Hepatocyte (in vitro differentiated cells): ENCODE results near the gene COL24A1. TPM values are rescaled to one million over a fixed set of nuclear protein-coding genes. Genes with fewer than 3 reads are reported as not detected.

Source experiments
- DNase-seq: peaks from one replicate; pipeline ENCODE4 v3.0.0-alpha.2; 2016; ENCODE audit warnings: low spot score
- H2AFZ ChIP-seq: fragments of 200-600 bp; sonication (generic); 2 replicates; pipeline ENCODE4 v1.6.0; 2016; ENCODE audit warnings: antibody characterized with exemption, mild to moderate bottlenecking
- H3K27ac ChIP-seq: fragments of 200-600 bp; sonication (generic); 2 replicates; pipeline ENCODE4 v1.5.1; 2016; ENCODE audit warnings: mild to moderate bottlenecking
- H3K27me3 ChIP-seq: fragments of 200-600 bp; sonication (generic); 2 replicates; pipeline ENCODE4 v1.6.1; 2016
- H3K36me3 ChIP-seq: fragments of 200-600 bp; sonication (generic); replicated peaks from 2 replicates; pipeline ENCODE4 v1.5.1; 2016; ENCODE audit warnings: low read depth; ENCODE audit not compliant: insufficient read depth
- H3K4me1 ChIP-seq: fragments of 200-600 bp; sonication (generic); 2 replicates; pipeline ENCODE4 v1.5.1; 2016; ENCODE audit warnings: mild to moderate bottlenecking, moderate library complexity; ENCODE audit not compliant: insufficient read depth
- H3K4me2 ChIP-seq: fragments of 200-600 bp; sonication (generic); 2 replicates; pipeline ENCODE4 v1.6.0; 2016
- H3K4me3 ChIP-seq: fragments of 200-600 bp; sonication (generic); 2 replicates; pipeline ENCODE4 v1.5.1; 2016; ENCODE audit warnings: mild to moderate bottlenecking
- H3K79me2 ChIP-seq: fragments of 200-600 bp; sonication (generic); 2 replicates; pipeline ENCODE4 v1.6.0; 2017; ENCODE audit warnings: mild to moderate bottlenecking
- H3K9me2 ChIP-seq: fragments of 200-600 bp; sonication (generic); replicated peaks from 2 replicates; pipeline ENCODE4 v1.6.0; 2017; ENCODE audit warnings: mild to moderate bottlenecking; ENCODE audit not compliant: insufficient read depth
- H3K9me3 ChIP-seq: fragments of 200-600 bp; sonication (generic); 2 replicates; pipeline ENCODE4 v1.5.1; 2016; ENCODE audit warnings: low read depth, mild to moderate bottlenecking
- H4K20me1 ChIP-seq: fragments of 200-600 bp; sonication (generic); 2 replicates; pipeline ENCODE4 v1.6.0; 2016; ENCODE audit warnings: mild to moderate bottlenecking; ENCODE audit not compliant: insufficient read depth, poor library complexity, severe bottlenecking
- EZH2 ChIP-seq: fragments of 200-600 bp; sonication (generic); IDR thresholded peaks from 2 replicates; pipeline ENCODE4 v1.6.1; 2016; ENCODE audit warnings: antibody characterized with exemption, mild to moderate bottlenecking, borderline replicate concordance
- EZH2phosphoT487 ChIP-seq: fragments of 200-600 bp; sonication (generic); IDR thresholded peaks from one replicate; pipeline ENCODE4 v1.6.1; 2018; ENCODE audit warnings: antibody characterized with exemption, mild to moderate bottlenecking, low read depth, moderate library complexity; ENCODE audit not compliant: unreplicated experiment, severe bottlenecking
- whole genome bisulfite sequencing: methylation state at CpG from one replicate; pipeline ENCODE4 v1.1.6; 2016; ENCODE audit warnings: low lambda C conversion rate; ENCODE audit errors: missing lambda C conversion rate; 5-methylcytosine and 5-hydroxymethylcytosine counted together
- polyA plus RNA-seq: library from polyadenylated mRNA; unstranded; fragments of >200 nt; fragmentation: Nextera tagmentation; extraction: Ambion mirVana; gene quantifications from 2 replicates; pipeline ENCODE4 v1.2.1, GENCODE V29; 2016
- total RNA-seq: library from RNA; depleted of rRNA; stranded (reverse); fragments of >200 nt; gene quantifications from 2 replicates; pipeline ENCODE4 v1.2.3, GENCODE V29; 2014
- TF ChIP-seq, protein P1 (sequence below): fragments of 200-600 bp; sonication (generic); IDR thresholded peaks from 2 replicates; pipeline ENCODE4 v1.5.1; 2016; ENCODE audit warnings: antibody characterized with exemption, mild to moderate bottlenecking; ENCODE audit not compliant: poor library complexity

Gene COL24A1
- total and polyA plus RNA-seq, 2 experiments from 2014 or later = 2.4 to 2.7 TPM

- TF ChIP-seq EZH2phosphoT487 = no peak
- TF ChIP-seq EZH2 = no peak
- TF ChIP-seq, protein P1, sequence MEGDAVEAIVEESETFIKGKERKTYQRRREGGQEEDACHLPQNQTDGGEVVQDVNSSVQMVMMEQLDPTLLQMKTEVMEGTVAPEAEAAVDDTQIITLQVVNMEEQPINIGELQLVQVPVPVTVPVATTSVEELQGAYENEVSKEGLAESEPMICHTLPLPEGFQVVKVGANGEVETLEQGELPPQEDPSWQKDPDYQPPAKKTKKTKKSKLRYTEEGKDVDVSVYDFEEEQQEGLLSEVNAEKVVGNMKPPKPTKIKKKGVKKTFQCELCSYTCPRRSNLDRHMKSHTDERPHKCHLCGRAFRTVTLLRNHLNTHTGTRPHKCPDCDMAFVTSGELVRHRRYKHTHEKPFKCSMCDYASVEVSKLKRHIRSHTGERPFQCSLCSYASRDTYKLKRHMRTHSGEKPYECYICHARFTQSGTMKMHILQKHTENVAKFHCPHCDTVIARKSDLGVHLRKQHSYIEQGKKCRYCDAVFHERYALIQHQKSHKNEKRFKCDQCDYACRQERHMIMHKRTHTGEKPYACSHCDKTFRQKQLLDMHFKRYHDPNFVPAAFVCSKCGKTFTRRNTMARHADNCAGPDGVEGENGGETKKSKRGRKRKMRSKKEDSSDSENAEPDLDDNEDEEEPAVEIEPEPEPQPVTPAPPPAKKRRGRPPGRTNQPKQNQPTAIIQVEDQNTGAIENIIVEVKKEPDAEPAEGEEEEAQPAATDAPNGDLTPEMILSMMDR = no peak
- Histone ChIP-seq H3K9me2 (no peaks in the 10 kb centered on the region), H3K36me3 (no peaks in the 10 kb centered on the region), H2AFZ (no peak overlapping the region), H3K4me2 (no peak overlapping the region), H3K4me3 (no peak overlapping the region), H3K27me3 (no peaks in the 10 kb centered on the region), H4K20me1 (no peaks in the 10 kb centered on the region), H3K79me2 (no peaks in the 10 kb centered on the region), H3K27ac (no peak overlapping the region), H3K9me3 (no peaks in the 10 kb centered on the region), H3K4me1 (no peaks in the 10 kb centered on the region)
- WGBS = 91% methylated on average over 8 of the region's 8 CpGs
- no peak for DNase-seq
These were observed 325.7 kb downstream of the COL24A1 start for GRCh38 chr1:85830837-85831236.

GRCh38 chr1:85824066-85824840, 332.3 kb downstream of the COL24A1 start:
- peak; percentile 5 for DNase-seq
- no peaks in the 10 kb centered on the region for H4K20me1 ChIP-seq

GRCh38 chr1:85822696-85823095, 333.9 kb downstream of the COL24A1 start:
- H3K9me2 ChIP-seq = no peaks in the 10 kb centered on the region
- H2AFZ ChIP-seq = no peak overlapping the region
- H3K9me3 ChIP-seq = no peaks in the 10 kb centered on the region
- H3K4me2 ChIP-seq = no peak overlapping the region
- no peaks in the 10 kb centered on the region for H3K27me3 ChIP-seq
- no peak overlapping the region for H3K4me3 ChIP-seq
- WGBS = 88% methylated on average over 4 of the region's 4 CpGs
- no peaks in the 10 kb centered on the region for H3K36me3 ChIP-seq
- no peak for DNase-seq
- no peaks in the 10 kb centered on the region for H3K4me1 ChIP-seq
- no peaks in the 10 kb centered on the region for H4K20me1 ChIP-seq
- H3K27ac ChIP-seq = no peak overlapping the region
- no peaks in the 10 kb centered on the region for H3K79me2 ChIP-seq
- no peak for TF ChIP-seq EZH2
- TF ChIP-seq, protein P1 = no peak
- TF ChIP-seq EZH2phosphoT487 = no peak

More at GRCh38 chr1:85824066-85824840, 332.3 kb downstream of the COL24A1 start:
- TF ChIP-seq, protein P1 = no peak
- TF ChIP-seq EZH2phosphoT487 (no peak), EZH2 (no peak)
- no peaks in the 10 kb centered on the region for H3K27me3 ChIP-seq
- no peak overlapping the region for H2AFZ ChIP-seq
- no peak overlapping the region for H3K27ac ChIP-seq
- no peaks in the 10 kb centered on the region for H3K9me2 ChIP-seq
- H3K79me2 ChIP-seq = no peaks in the 10 kb centered on the region
- no peaks in the 10 kb centered on the region for H3K9me3 ChIP-seq
- no peak overlapping the region for H3K4me2 ChIP-seq
- no peaks in the 10 kb centered on the region for H3K36me3 ChIP-seq
- 82% methylated on average over 9 of the region's 9 CpGs for WGBS
- H3K4me3 ChIP-seq = no peak overlapping the region
- H3K4me1 ChIP-seq = no peaks in the 10 kb centered on the region
